GM12801 (cell line): ENCODE measurements around the gene GDPGP1.

Source experiments
- TF ChIP-seq, protein P1 (sequence below): IDR thresholded peaks from one replicate; pipeline ENCODE4 v1.5.1; 2011; ENCODE audit warnings: control low read depth; ENCODE audit not compliant: insufficient read length; ENCODE audit errors: extremely low read depth

Gene GDPGP1

DNA sequence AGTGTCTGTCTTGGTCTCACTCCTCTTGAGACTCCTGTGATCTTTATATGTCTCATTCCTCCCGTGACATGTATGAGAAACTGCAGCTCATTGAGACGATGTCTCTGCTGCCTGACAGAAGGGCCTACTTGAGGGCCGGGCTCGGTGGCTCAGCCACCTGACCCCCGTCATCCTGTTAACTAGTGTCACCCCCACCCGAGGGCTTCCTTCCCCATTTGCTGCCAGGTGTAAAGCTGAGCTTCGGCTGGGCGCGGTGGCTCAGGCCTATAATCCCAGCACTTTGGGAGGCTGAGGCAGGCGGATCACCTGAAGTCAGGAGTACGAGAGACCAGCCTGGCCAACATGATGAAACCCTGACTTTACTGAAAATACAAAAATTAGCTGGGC lies 20.2 kb upstream of the GDPGP1 start:
- TF ChIP-seq, protein P1, sequence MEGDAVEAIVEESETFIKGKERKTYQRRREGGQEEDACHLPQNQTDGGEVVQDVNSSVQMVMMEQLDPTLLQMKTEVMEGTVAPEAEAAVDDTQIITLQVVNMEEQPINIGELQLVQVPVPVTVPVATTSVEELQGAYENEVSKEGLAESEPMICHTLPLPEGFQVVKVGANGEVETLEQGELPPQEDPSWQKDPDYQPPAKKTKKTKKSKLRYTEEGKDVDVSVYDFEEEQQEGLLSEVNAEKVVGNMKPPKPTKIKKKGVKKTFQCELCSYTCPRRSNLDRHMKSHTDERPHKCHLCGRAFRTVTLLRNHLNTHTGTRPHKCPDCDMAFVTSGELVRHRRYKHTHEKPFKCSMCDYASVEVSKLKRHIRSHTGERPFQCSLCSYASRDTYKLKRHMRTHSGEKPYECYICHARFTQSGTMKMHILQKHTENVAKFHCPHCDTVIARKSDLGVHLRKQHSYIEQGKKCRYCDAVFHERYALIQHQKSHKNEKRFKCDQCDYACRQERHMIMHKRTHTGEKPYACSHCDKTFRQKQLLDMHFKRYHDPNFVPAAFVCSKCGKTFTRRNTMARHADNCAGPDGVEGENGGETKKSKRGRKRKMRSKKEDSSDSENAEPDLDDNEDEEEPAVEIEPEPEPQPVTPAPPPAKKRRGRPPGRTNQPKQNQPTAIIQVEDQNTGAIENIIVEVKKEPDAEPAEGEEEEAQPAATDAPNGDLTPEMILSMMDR = no peak

DNA sequence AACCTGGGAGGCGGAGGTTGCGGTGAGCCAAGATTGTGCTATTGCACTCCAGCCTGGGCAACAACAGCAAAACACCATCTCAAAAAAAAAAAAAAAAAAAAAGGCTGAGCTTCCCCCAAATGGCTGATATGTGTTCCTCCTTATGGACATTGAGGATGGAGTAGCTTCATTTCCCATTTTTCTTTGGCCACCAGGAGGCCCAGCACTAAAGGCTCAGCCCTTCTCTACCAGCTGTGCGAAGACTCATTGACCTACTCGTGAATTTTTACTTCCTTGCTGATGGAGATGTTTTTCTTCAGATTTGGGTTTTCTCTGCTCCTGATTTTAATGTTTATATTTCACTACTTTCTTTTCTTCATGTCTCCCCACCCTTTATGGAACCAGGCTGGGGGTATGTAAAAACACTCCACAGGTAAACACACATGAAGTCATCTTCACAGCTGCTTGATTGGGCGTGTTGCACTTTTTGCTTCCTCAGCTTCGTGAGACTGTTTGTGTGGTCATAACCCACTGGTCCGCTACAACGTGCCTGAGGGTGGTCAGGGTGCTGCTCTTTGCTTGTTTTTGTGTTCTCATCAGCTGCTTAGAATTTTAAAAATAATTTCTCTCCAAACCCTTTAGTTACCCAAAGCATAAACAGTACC lies 19.3 kb upstream of the GDPGP1 start:
- TF ChIP-seq, protein P1 = no peak

DNA sequence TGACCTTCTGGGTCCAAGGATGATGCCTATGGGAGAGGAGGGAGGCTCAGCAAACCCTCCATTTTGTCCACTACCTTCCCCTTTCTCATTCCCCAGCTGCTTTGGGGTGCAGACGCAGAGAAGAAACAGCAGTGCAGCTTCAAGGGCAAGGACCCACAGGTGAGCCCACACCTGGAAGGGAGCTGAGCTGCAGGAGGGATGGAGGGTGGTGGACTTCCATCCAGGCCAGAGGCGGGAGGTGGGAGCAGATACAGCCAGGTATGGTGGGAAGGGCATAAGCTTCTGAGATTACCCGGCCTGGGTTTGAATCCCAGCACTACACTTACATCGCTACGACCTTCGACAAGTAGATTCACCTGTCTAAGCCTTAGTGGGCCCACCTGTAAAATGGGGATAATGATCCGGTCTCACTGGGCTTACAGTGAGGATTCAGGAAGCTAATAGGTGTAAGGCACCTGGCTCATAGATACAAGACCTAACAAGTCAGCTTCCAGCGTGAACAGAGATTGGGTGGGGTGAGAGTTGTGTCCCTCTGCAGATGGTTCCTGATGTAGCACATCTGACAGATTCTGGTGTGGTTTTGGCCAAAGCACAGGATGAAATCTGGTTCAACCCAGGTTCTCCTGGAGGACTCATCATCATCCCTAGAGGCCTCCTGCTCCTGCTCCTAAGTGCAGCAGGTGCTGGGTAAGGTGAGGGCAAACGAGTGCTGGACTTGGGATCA lies 16.2 kb upstream of the GDPGP1 start:
- TF ChIP-seq, protein P1 = no peak

DNA sequence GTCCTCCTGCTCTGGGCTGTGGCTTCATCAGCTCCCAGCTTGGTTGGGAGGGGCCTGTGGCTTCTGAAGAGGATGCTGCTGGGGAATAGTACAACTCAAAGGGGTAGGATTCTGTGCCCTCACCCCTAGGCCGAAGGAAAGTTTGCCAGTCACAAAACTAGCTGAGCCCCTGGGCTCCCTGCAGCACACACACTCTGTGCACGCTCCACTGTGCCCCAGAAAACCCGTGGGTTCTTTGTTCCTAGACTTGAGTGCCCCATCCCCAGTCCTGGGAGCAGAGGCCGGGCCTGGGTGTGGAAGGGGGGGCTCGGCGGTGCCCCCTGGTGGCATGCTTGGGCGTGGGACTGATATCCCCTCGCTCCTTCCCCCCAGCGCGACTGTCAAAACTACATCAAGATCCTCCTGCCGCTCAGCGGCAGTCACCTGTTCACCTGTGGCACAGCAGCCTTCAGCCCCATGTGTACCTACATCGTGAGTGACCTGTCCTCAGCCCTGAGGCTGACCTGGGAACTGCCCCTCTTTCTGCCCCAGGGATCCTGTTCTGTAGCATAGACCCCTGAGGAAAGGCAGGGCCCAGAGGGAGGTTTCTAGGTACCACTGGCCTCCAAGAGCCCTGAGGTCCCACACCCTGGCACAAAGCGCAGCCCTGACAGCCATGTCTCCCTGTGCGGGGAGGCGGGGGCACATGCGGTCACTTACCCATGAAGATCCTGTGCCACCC lies 14.4 kb upstream of the GDPGP1 start:
- TF ChIP-seq, protein P1 = no peak

DNA sequence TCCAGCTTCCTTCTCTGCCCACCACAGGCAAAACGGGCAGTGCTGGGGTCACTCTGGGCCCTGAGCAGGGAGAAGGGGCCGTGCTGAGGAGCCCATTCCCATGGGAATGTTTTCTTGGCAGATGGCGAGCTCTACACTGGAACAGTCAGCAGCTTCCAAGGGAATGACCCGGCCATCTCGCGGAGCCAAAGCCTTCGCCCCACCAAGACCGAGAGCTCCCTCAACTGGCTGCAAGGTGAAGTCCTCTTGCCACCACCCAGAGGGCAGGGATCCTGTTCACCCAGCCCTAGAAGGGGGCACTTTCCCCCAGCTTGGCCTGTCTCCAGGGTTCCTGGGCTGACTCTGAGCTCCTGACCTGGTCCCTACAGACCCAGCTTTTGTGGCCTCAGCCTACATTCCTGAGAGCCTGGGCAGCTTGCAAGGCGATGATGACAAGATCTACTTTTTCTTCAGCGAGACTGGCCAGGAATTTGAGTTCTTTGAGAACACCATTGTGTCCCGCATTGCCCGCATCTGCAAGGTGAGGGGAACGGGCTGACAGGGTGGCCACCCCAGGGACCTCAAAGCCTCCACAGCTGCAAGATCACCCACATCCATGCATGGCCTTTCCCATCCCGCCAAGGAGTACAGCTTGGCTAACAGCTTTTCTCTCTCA lies 12.6 kb upstream of the GDPGP1 start:
- TF ChIP-seq, protein P1 = no peak

DNA sequence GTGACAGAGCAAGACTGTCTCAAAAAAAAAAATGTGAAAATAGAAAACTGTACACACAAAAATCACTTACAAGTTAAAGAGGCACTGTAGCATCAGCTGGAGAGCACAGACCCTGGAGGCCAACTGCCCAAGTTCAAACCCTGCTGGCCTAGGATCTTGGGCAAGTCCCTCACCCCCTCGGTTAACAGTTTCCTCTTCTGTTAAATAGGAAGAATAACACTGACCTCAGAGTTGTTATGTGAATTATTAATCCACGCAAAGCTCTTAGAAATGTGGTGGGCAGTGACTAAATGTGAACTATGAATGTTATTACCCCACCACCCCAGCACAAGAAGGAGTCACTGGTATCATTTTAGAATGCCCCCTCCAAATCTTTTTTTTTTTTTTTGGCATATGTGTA lies 11.5 kb upstream of the GDPGP1 start:
- TF ChIP-seq, protein P1 = no peak

DNA sequence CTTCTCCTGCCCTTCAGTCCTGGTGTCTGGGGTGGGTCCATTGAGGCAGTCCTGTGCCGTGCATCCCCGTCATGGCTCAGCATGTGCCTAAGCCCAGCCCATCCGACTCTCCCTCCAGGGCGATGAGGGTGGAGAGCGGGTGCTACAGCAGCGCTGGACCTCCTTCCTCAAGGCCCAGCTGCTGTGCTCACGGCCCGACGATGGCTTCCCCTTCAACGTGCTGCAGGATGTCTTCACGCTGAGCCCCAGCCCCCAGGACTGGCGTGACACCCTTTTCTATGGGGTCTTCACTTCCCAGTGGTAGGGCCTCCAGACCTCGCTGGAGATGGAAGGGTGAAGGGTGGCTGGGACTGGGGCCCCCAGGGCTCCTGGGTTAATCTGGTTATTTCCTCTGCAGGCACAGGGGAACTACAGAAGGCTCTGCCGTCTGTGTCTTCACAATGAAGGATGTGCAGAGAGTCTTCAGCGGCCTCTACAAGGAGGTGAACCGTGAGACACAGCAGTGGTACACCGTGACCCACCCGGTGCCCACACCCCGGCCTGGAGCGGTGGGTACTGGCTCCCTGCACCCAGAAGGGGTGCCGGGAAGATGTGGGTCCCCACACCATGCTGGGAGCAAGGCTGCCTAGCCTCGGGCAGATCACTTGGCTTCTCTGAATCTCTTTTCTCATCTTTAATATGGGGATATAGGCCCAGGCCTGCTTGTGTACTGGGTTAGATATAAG lies 10.4 kb upstream of the GDPGP1 start:
- TF ChIP-seq, protein P1 = no peak
